Kidney epithelial cell (primary cell): ENCODE data around the gene DPYSL5. TPM values are rescaled to one million over a fixed set of nuclear protein-coding genes. Genes with fewer than 3 reads are reported as not detected.

Experiments
- DNase-seq: peaks from one replicate; pipeline ENCODE4 v3.0.0-alpha.2; 2010; ENCODE audit warnings: low read depth
- H3K27me3 ChIP-seq: 2 replicates; pipeline ENCODE4 v1.6.0; 2011; ENCODE audit warnings: low read length; ENCODE audit not compliant: control insufficient read depth, insufficient read depth
- H3K36me3 ChIP-seq: 2 replicates; pipeline ENCODE4 v1.5.1; 2011; ENCODE audit warnings: low read length; ENCODE audit not compliant: control insufficient read depth, insufficient read depth
- H3K4me3 ChIP-seq: 2 replicates; pipeline ENCODE4 v1.5.1; 2011; ENCODE audit warnings: low read depth, mild to moderate bottlenecking, control low read depth, low read length
- CTCF ChIP-seq: IDR thresholded peaks from 2 replicates; pipeline ENCODE4 v1.5.1; 2011; ENCODE audit warnings: mild to moderate bottlenecking, moderate library complexity, low read length, control low read depth, inconsistent platforms; ENCODE audit not compliant: insufficient read depth, poor library complexity, severe bottlenecking
- total RNA-seq: library from RNA; depleted of rRNA; stranded (reverse); fragments of >200 nt; gene quantifications from 2 replicates; pipeline ENCODE4 v1.2.3, GENCODE V29; 2015

Gene DPYSL5
- total RNA-seq, 1 donor from 2014 or later, result 1.3 TPM

- H3K4me3 ChIP-seq, result no peak overlapping the region
- peaks cover 31% of the 10 kb centered on the region for H3K27me3 ChIP-seq
- no peak for DNase-seq
- TF ChIP-seq CTCF, result no peak
- no peaks in the 10 kb centered on the region for H3K36me3 ChIP-seq
Measured at GRCh38 chr2:26853751-26854150, 5.8 kb downstream of the DPYSL5 start.

- TF ChIP-seq CTCF, result no peak
- no peaks in the 10 kb centered on the region for H3K36me3 ChIP-seq
- no peak for DNase-seq
- H3K4me3 ChIP-seq, result no peak overlapping the region
- H3K27me3 ChIP-seq, result peaks cover 25% of the 10 kb centered on the region
Measured at GRCh38 chr2:26854283-26854827, 6.4 kb downstream of the DPYSL5 start.

- Histone ChIP-seq H3K4me3 (no peak overlapping the region), H3K36me3 (no peaks in the 10 kb centered on the region), H3K27me3 (peaks cover 14% of the 10 kb centered on the region)
- no peak for TF ChIP-seq CTCF
- DNase-seq, result no peak
Measured at GRCh38 chr2:26855466-26855865, 7.5 kb downstream of the DPYSL5 start.

GRCh38 chr2:26859622-26860021 is 11.7 kb downstream of the DPYSL5 start:
- Histone ChIP-seq H3K27me3 (peaks cover 11% of the 10 kb centered on the region), H3K36me3 (no peaks in the 10 kb centered on the region), H3K4me3 (no peak overlapping the region)
- no peak for TF ChIP-seq CTCF
- DNase-seq, result no peak

GRCh38 chr2:26860211-26860850 is 12.4 kb downstream of the DPYSL5 start:
- no peak for DNase-seq
- H3K27me3 ChIP-seq, result peaks cover 11% of the 10 kb centered on the region

More at GRCh38 chr2:26860211-26860850, 12.4 kb downstream of the DPYSL5 start:
- Histone ChIP-seq H3K36me3 (no peaks in the 10 kb centered on the region), H3K4me3 (no peak overlapping the region)
- TF ChIP-seq CTCF, result no peak
